ENCODE measurements around the gene RNF5. TPM values are rescaled to one million over a fixed set of nuclear protein-coding genes. Genes with fewer than 3 reads are reported as not detected.

Gene RNF5
- total and polyA plus RNA-seq, 9 of the 15 experiments (the other 6 are each of a cell fraction or from before 2014, with no cell fraction given): 62.2 to 245 (median 129) TPM

GRCh38 chr6:32178547-32179440, 589 bp downstream of the RNF5 start (continued):
- TF ChIP-seq IRF9 (tag; IDR thresholded peaks at IDR 0.05) (no peak), MBD1 (CRISPR knock-in tag; IDR thresholded peaks at IDR 0.05) (no peak), KHSRP (IDR thresholded peaks at IDR 0.05) (no peak), ZNF212 (CRISPR knock-in tag; IDR thresholded peaks at IDR 0.05) (no peak), MAFK (IDR thresholded peaks at IDR 0.05; ENCODE audit: low read length) (no peak), MYBL2 (IDR thresholded peaks at IDR 0.05; ENCODE audit: low read depth) (peak; percentile 60; the same call in 1 of the 2 replicates), MYBL2 (CRISPR knock-in tag; IDR thresholded peaks at IDR 0.05; ENCODE audit: borderline replicate concordance) (no peak), SMAD2 (IDR thresholded peaks at IDR 0.05; ENCODE audit: low read depth, low read length) (no peak), POLR2A (conservative IDR thresholded peaks at IDR 0.05) (peak; percentile 4), ZC3H4 (CRISPR knock-in tag; IDR thresholded peaks at IDR 0.05; ENCODE audit: borderline replicate concordance) (no peak), PHF20 (IDR thresholded peaks at IDR 0.05; ENCODE audit: partially characterized antibody) (no peak), ZFP1 (CRISPR knock-in tag; IDR thresholded peaks at IDR 0.05) (no peak), ZNF695 (CRISPR knock-in tag; IDR thresholded peaks at IDR 0.05) (no peak), RFX5 (IDR thresholded peaks at IDR 0.05; ENCODE audit: low read depth, low read length) (no peak), ZNF699 (CRISPR knock-in tag; IDR thresholded peaks at IDR 0.05; ENCODE audit: insufficient replicate concordance) (no peak), USF1 (CRISPR knock-in tag; IDR thresholded peaks at IDR 0.05) (peak; percentile 86), POLR3G (IDR thresholded peaks at IDR 0.05; ENCODE audit: extremely low read depth, insufficient read length, insufficient replicate concordance) (no peak), RBM15 (IDR thresholded peaks at IDR 0.05; ENCODE audit: insufficient read depth, low read length) (no peak), HDAC2 (IDR thresholded peaks at IDR 0.05) (peak; percentile 54; the same call in 1 of the 2 replicates), SUPT5H (IDR thresholded peaks at IDR 0.05) (peak; percentile 38), RAD51 (IDR thresholded peaks at IDR 0.05; ENCODE audit: borderline replicate concordance, low read depth) (peak; percentile 84), ZNF436 (CRISPR knock-in tag; IDR thresholded peaks at IDR 0.05) (no peak), KDM2B (CRISPR knock-in tag; IDR thresholded peaks at IDR 0.05) (no peak), SP2 (IDR thresholded peaks at IDR 0.05; ENCODE audit: extremely low read depth, low read depth, low read length, poor library complexity, severe bottlenecking) (no peak), HCFC1 (IDR thresholded peaks at IDR 0.05; ENCODE audit: low read depth, low read length) (no peak), MECOM (CRISPR knock-in tag; IDR thresholded peaks at IDR 0.05) (no peak)
- TF ChIP-seq, protein P1, sequence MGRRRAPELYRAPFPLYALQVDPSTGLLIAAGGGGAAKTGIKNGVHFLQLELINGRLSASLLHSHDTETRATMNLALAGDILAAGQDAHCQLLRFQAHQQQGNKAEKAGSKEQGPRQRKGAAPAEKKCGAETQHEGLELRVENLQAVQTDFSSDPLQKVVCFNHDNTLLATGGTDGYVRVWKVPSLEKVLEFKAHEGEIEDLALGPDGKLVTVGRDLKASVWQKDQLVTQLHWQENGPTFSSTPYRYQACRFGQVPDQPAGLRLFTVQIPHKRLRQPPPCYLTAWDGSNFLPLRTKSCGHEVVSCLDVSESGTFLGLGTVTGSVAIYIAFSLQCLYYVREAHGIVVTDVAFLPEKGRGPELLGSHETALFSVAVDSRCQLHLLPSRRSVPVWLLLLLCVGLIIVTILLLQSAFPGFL (CRISPR knock-in tag; IDR thresholded peaks at IDR 0.05): no peak

All from K562 (cell line).